OCI-LY1 (cell line): ENCODE measurements around the gene TMPRSS3.

Experiments used
- H2AFZ ChIP-seq: fragments of 200-600 bp; sonication (generic), shearing (Covaris generic); 2 replicates; pipeline ENCODE4 v1.6.0; 2014; ENCODE audit warnings: antibody characterized with exemption, mild to moderate bottlenecking, low read length
- H3F3A ChIP-seq: fragments of 200-600 bp; sonication (generic), shearing (Covaris generic); 2 replicates; pipeline ENCODE4 v1.6.0; 2014; ENCODE audit warnings: mild to moderate bottlenecking, antibody characterized with exemption, low read length, moderate library complexity; ENCODE audit not compliant: insufficient read depth
- H3K27ac ChIP-seq: fragments of 200-600 bp; sonication (generic); 2 replicates; pipeline ENCODE4 v1.5.1; 2014; ENCODE audit warnings: low read length, mixed run types, mild to moderate bottlenecking, low read depth; ENCODE audit not compliant: poor library complexity, severe bottlenecking
- H3K27me3 ChIP-seq: fragments of 200-600 bp; sonication (generic); 2 replicates; pipeline ENCODE4 v1.6.0; 2014; ENCODE audit warnings: antibody characterized with exemption, mild to moderate bottlenecking, low read length, moderate library complexity; ENCODE audit not compliant: insufficient read depth
- H3K36me3 ChIP-seq: fragments of 200-600 bp; sonication (generic); 2 replicates; pipeline ENCODE4 v1.6.1; 2014; ENCODE audit warnings: mild to moderate bottlenecking, antibody characterized with exemption, low read length, moderate library complexity, mixed read lengths; ENCODE audit not compliant: insufficient read depth
- H3K4me1 ChIP-seq: fragments of 200-600 bp; sonication (generic); 2 replicates; pipeline ENCODE4 v1.5.1; 2014; ENCODE audit warnings: mild to moderate bottlenecking, low read length, moderate library complexity; ENCODE audit not compliant: insufficient read depth, severe bottlenecking
- H3K4me2 ChIP-seq: fragments of 200-600 bp; sonication (generic), shearing (Covaris generic); 2 replicates; pipeline ENCODE4 v1.6.1; 2014; ENCODE audit warnings: low read length
- H3K4me3 ChIP-seq: fragments of 200-600 bp; sonication (generic); 2 replicates; pipeline ENCODE4 v1.5.1; 2014; ENCODE audit warnings: low read length, low read depth, mild to moderate bottlenecking, mixed read lengths; ENCODE audit not compliant: poor library complexity, severe bottlenecking
- H3K79me2 ChIP-seq: fragments of 200-600 bp; shearing (Covaris generic); 2 replicates; pipeline ENCODE4 v1.6.1; 2016; ENCODE audit warnings: mixed run types, low read length, mixed read lengths; ENCODE audit not compliant: insufficient read depth
- H3K9ac ChIP-seq: fragments of 200-600 bp; sonication (generic), shearing (Covaris generic); 2 replicates; pipeline ENCODE4 v1.6.1; 2014; ENCODE audit warnings: mild to moderate bottlenecking, low read length, mixed read lengths
- H3K9me2 ChIP-seq: fragments of 200-600 bp; sonication (generic), shearing (Covaris generic); 2 replicates; pipeline ENCODE4 v1.6.1; 2014; ENCODE audit warnings: low read depth, mild to moderate bottlenecking, low read length, mixed read lengths
- H3K9me3 ChIP-seq: fragments of 200-600 bp; shearing (Covaris generic); 2 replicates; pipeline ENCODE4 v1.6.1; 2014; ENCODE audit warnings: low read length, mixed read lengths
- H4K20me1 ChIP-seq: fragments of 200-600 bp; sonication (generic), shearing (Covaris generic); 2 replicates; pipeline ENCODE4 v1.6.0; 2016; ENCODE audit warnings: mild to moderate bottlenecking, low read length; ENCODE audit not compliant: insufficient read depth
- EZH2 ChIP-seq: fragments of 200-600 bp; sonication (generic), shearing (Covaris generic); IDR thresholded peaks from 2 replicates; pipeline ENCODE4 v1.8.0; 2017; ENCODE audit warnings: borderline replicate concordance, mixed run types, mild to moderate bottlenecking, antibody characterized with exemption, low read length, moderate library complexity, mixed read lengths
- TF ChIP-seq, protein P1 (sequence below): fragments of 200-600 bp; sonication (generic), shearing (Covaris generic); IDR thresholded peaks from 2 replicates; pipeline ENCODE4 v1.5.1; 2017; ENCODE audit warnings: mild to moderate bottlenecking, antibody characterized with exemption, low read length, moderate library complexity, mixed read lengths

The TMPRSS3 gene

DNA sequence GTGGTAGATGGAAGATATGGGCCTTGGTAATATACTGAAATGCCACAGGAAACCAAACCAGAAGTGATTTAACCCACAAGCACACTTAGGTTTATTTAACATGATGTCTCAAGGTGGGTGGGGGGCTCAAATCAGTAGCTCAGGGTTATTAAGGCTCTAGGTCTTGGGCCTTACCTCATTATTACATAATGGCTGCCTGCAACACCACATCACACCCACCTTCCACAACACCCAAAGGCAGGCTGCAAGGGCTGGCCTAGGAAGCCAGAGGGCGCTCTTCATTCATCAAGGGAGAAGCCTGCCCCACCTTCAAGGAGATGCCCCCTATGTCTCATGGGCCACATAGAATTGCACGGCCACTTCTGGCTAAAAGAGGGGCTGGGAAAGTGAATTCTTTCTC lies 35.5 kb downstream of the TMPRSS3 start:
- Histone ChIP-seq H3K4me1 (no peaks in the 10 kb centered on the region), H4K20me1 (no peaks in the 10 kb centered on the region), H3K79me2 (no peaks in the 10 kb centered on the region), H2AFZ (no peak overlapping the region), H3K9me3 (peaks cover 2% of the 10 kb centered on the region; the same call in 1 of the 2 replicates), H3K4me2 (no peak overlapping the region), H3K36me3 (no peaks in the 10 kb centered on the region), H3K4me3 (no peak overlapping the region), H3K9ac (no peak overlapping the region), H3K27me3 (peaks cover 20% of the 10 kb centered on the region; the same call in 1 of the 2 replicates), H3K9me2 (no peaks in the 10 kb centered on the region), H3F3A (no peaks in the 10 kb centered on the region), H3K27ac (no peak overlapping the region)
- TF ChIP-seq, protein P1, sequence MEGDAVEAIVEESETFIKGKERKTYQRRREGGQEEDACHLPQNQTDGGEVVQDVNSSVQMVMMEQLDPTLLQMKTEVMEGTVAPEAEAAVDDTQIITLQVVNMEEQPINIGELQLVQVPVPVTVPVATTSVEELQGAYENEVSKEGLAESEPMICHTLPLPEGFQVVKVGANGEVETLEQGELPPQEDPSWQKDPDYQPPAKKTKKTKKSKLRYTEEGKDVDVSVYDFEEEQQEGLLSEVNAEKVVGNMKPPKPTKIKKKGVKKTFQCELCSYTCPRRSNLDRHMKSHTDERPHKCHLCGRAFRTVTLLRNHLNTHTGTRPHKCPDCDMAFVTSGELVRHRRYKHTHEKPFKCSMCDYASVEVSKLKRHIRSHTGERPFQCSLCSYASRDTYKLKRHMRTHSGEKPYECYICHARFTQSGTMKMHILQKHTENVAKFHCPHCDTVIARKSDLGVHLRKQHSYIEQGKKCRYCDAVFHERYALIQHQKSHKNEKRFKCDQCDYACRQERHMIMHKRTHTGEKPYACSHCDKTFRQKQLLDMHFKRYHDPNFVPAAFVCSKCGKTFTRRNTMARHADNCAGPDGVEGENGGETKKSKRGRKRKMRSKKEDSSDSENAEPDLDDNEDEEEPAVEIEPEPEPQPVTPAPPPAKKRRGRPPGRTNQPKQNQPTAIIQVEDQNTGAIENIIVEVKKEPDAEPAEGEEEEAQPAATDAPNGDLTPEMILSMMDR: peak; percentile 27
- no peak for TF ChIP-seq EZH2

DNA sequence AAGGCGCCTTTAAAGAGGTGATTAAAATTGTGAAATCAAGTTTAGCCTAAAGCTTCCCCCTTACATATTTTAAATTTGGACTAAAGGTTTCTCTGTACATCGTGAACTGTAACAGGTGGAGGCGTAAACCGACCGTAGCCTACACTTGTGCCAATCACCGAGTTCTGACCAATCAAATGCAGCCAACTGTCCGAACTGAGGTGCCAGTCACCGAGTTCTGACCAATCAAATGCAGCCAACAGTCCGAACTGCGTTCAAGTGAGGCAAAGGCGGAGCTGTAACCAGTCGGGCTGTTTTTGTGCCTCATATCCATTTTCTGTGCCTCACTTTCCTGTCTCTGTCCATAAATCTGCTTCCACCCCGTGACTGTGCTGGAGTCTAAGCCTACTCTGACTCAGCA lies 36.9 kb downstream of the TMPRSS3 start:
- H3K9me3 ChIP-seq: peaks cover 5% of the 10 kb centered on the region; the same call in 1 of the 2 replicates
- no peaks in the 10 kb centered on the region for H3F3A ChIP-seq
- no peak overlapping the region for H3K27ac ChIP-seq
- H2AFZ ChIP-seq: no peak overlapping the region
- H3K4me3 ChIP-seq: no peak overlapping the region
- no peaks in the 10 kb centered on the region for H3K36me3 ChIP-seq
- no peak overlapping the region for H3K4me2 ChIP-seq
- peaks cover 24% of the 10 kb centered on the region; the same call in 1 of the 2 replicates for H3K27me3 ChIP-seq
- TF ChIP-seq, protein P1: no peak
- TF ChIP-seq EZH2: no peak
- no peaks in the 10 kb centered on the region for H3K79me2 ChIP-seq
- no peaks in the 10 kb centered on the region for H3K9me2 ChIP-seq
- H3K4me1 ChIP-seq: no peaks in the 10 kb centered on the region
- no peaks in the 10 kb centered on the region for H4K20me1 ChIP-seq
- H3K9ac ChIP-seq: no peak overlapping the region

DNA sequence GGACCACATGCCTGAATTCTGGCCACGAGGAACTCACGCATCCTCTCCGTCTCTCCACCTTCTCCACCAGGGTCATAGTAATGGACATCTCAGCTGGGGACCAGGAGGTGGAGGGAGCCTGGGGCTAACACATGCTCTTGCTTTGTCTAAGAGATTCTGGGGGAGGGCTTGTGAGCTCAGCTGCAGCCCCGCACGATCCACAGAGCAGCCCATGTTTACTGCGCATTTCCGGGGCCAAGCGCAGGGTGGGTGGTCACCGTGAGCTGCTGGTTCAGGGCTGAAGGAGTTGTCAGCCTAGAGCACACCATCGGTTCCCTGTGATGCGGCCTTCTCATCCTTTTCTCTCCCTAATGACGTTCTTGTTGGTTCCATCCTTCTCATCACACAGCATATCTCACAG lies 37.6 kb downstream of the TMPRSS3 start:
- Histone ChIP-seq H3K27me3 (peaks cover 26% of the 10 kb centered on the region; the same call in 1 of the 2 replicates), H3F3A (no peaks in the 10 kb centered on the region), H3K9me3 (peaks cover 5% of the 10 kb centered on the region; the same call in 1 of the 2 replicates), H3K79me2 (no peaks in the 10 kb centered on the region), H3K4me3 (no peak overlapping the region), H3K36me3 (no peaks in the 10 kb centered on the region), H3K4me1 (no peaks in the 10 kb centered on the region), H2AFZ (no peak overlapping the region), H4K20me1 (no peaks in the 10 kb centered on the region), H3K9ac (no peak overlapping the region), H3K9me2 (no peaks in the 10 kb centered on the region), H3K27ac (no peak overlapping the region), H3K4me2 (no peak overlapping the region)
- no peak for TF ChIP-seq EZH2
- TF ChIP-seq, protein P1: no peak
